Measurements from ENCODE around the gene LEP.
"Not testable (repeated sequence)": the region's sequence is repeated elsewhere in the genome, so short reads cannot be mapped to it uniquely, and the experiment has no call there.

The LEP gene

GRCh38 chr7:128265906-128266300 lies 24.8 kb downstream of the LEP start:
- H3K27ac Mint-ChIP-seq = no peak overlapping the region
- no peak overlapping the region for H3K4me3 Mint-ChIP-seq
- ATAC-seq (ENCODE audit: low read depth) = no peak
- no peak for DNase-seq (ENCODE audit: low spot score in 2 of 2)
- H3K4me1 Mint-ChIP-seq = no peaks in the 10 kb centered on the region
- peaks cover 23% of the 10 kb centered on the region for H3K27me3 Mint-ChIP-seq
- H3K36me3 Mint-ChIP-seq = no peaks in the 10 kb centered on the region
- no peaks in the 10 kb centered on the region for H3K9me3 Mint-ChIP-seq

DNA sequence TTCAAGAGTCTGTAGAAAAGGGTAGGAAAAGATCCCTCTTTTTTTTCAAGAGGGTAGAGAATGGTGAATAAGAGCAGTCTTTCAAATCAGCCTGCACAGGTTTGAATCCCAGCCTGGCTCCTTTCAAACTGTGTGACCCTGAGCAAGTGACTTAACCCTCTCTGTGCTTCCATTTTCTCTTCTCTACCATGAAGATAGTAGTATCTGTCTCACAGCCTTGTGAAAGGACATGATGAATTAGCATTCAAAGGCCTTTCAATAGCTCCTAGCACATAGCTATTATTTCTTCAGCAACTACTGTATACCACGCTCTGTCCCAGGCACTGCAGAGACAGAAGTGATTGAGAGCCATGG lies 25.4 kb downstream of the LEP start:
- Mint-ChIP-seq H3K27me3 (peaks cover 24% of the 10 kb centered on the region), H3K9me3 (no peaks in the 10 kb centered on the region), H3K27ac (no peak overlapping the region), H3K4me1 (no peaks in the 10 kb centered on the region), H3K36me3 (no peaks in the 10 kb centered on the region), H3K4me3 (no peak overlapping the region)
- ATAC-seq (ENCODE audit: low read depth) (no peak), DNase-seq (ENCODE audit: low spot score in 2 of 2) (no peak)

DNA sequence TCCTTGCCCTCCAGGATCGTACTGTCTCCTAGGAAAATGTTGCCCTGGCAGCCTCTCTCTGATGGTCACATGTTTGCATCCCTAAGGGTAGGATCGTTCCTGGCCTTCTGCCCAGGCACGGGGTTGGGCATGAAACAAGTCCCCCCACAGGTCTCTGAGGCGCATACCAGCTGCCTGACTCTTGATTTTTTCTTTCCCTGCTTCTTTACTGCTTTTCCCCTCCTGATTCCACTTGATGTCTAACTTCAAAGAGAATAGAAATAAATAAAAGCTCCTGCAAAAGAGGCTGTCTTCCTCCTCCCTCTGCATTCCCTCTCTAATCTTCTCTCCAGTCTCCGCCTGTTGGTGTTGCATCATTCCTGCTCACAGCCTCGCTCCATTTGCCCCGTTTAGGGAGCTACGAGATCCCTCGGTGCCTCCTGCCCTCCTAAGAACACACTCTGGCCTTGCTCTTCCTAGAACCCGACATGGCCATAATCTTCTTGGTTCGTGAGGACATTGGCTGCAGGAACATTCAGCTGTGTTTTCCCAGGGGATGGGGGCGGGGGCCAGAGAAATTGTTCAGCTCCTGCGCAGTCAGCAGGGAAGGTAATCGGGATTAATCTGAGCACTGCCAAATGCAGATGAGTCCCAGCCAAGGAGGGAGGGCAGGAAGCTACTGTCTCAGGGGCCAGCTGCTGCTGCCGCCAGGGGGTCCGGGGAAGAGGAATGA lies 26.0 kb downstream of the LEP start:
- Mint-ChIP-seq H3K27ac (no peak overlapping the region), H3K4me3 (no peak overlapping the region), H3K27me3 (peaks cover 22% of the 10 kb centered on the region), H3K9me3 (no peaks in the 10 kb centered on the region), H3K4me1 (no peaks in the 10 kb centered on the region), H3K36me3 (no peaks in the 10 kb centered on the region)
- DNase-seq (ENCODE audit: low spot score in 2 of 2) (no peak), ATAC-seq (ENCODE audit: low read depth) (no peak)

- H3K4me1 Mint-ChIP-seq = no peaks in the 10 kb centered on the region
- H3K4me3 Mint-ChIP-seq = no peak overlapping the region
- H3K27me3 Mint-ChIP-seq = peaks cover 24% of the 10 kb centered on the region
- H3K9me3 Mint-ChIP-seq = no peaks in the 10 kb centered on the region
- no peak for DNase-seq (ENCODE audit: low spot score in 2 of 2)
- no peak overlapping the region for H3K27ac Mint-ChIP-seq
- ATAC-seq (ENCODE audit: low read depth) = no peak
- no peaks in the 10 kb centered on the region for H3K36me3 Mint-ChIP-seq
Observed at GRCh38 chr7:128267595-128267924, 26.5 kb downstream of the LEP start.

GRCh38 chr7:128268233-128268632 lies 27.2 kb downstream of the LEP start:
- no peaks in the 10 kb centered on the region for H3K36me3 Mint-ChIP-seq
- DNase-seq (ENCODE audit: low spot score in 2 of 2) (no peak), ATAC-seq (ENCODE audit: low read depth) (no peak)
- no peaks in the 10 kb centered on the region for H3K4me1 Mint-ChIP-seq
- peaks cover 24% of the 10 kb centered on the region for H3K27me3 Mint-ChIP-seq
- no peak overlapping the region for H3K27ac Mint-ChIP-seq
- no peak overlapping the region for H3K4me3 Mint-ChIP-seq
- no peaks in the 10 kb centered on the region for H3K9me3 Mint-ChIP-seq

- ATAC-seq (ENCODE audit: low read depth) = no peak
- no peak for DNase-seq (ENCODE audit: low spot score in 2 of 2)
- Mint-ChIP-seq H3K36me3 (peaks cover 6% of the 10 kb centered on the region), H3K27me3 (peaks cover 26% of the 10 kb centered on the region), H3K9me3 (peaks cover 4% of the 10 kb centered on the region), H3K27ac (no peak overlapping the region), H3K4me3 (no peak overlapping the region), H3K4me1 (peaks cover 3% of the 10 kb centered on the region)
Observed at GRCh38 chr7:128270826-128271272, 29.8 kb downstream of the LEP start.

GRCh38 chr7:128271471-128271941 lies 30.4 kb downstream of the LEP start:
- Mint-ChIP-seq H3K27ac (no peak overlapping the region), H3K4me3 (no peak overlapping the region), H3K4me1 (peaks cover 3% of the 10 kb centered on the region), H3K36me3 (peaks cover 8% of the 10 kb centered on the region), H3K9me3 (peaks cover 6% of the 10 kb centered on the region), H3K27me3 (peaks cover 28% of the 10 kb centered on the region)
- ATAC-seq (ENCODE audit: low read depth) (no peak), DNase-seq (ENCODE audit: low spot score in 2 of 2) (no peak)

DNA sequence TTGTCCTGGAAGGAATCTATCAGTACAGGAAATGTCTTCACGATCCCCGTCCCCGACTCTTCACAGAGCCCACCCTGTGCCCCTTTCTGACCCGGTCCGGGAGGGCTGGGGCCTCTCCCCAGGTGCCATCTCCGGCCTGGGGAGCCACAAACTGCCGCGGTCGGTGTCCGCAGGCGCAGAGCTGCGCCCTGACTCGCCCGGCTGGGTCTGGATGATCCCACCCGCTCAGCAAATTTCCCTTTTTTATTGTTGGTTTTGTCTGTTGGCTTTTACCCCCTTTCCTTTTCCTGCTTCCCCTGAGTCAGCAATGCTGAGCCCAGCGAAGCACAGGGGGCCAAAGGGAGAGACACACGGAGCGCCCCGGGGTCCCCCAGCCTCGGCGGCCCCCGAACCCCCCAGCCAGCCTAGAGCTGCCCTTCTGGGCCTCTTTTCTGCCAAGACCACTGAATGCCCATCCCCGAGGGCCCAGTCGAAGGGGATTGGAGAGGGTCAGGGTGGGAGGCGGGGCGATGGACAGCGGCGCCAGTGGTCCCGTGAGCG lies 30.9 kb downstream of the LEP start:
- Mint-ChIP-seq H3K4me3 (no peak overlapping the region), H3K4me1 (peaks cover 3% of the 10 kb centered on the region), H3K36me3 (peaks cover 8% of the 10 kb centered on the region), H3K27ac (no peak overlapping the region), H3K9me3 (peaks cover 6% of the 10 kb centered on the region), H3K27me3 (peaks cover 26% of the 10 kb centered on the region)
- no peak for ATAC-seq (ENCODE audit: low read depth)
- DNase-seq (ENCODE audit: low spot score in 2 of 2) = no peak

GRCh38 chr7:128274246-128274883 lies 33.3 kb downstream of the LEP start:
- peaks cover 11% of the 10 kb centered on the region for H3K36me3 Mint-ChIP-seq
- H3K27me3 Mint-ChIP-seq = peaks cover 13% of the 10 kb centered on the region
- H3K9me3 Mint-ChIP-seq = peaks cover 8% of the 10 kb centered on the region
- peaks cover 3% of the 10 kb centered on the region for H3K4me1 Mint-ChIP-seq
- DNase-seq (ENCODE audit: low spot score in 2 of 2) (no peak), ATAC-seq (ENCODE audit: low read depth) (no peak)
- no peak overlapping the region for H3K27ac Mint-ChIP-seq
- H3K4me3 Mint-ChIP-seq = no peak overlapping the region

DNA sequence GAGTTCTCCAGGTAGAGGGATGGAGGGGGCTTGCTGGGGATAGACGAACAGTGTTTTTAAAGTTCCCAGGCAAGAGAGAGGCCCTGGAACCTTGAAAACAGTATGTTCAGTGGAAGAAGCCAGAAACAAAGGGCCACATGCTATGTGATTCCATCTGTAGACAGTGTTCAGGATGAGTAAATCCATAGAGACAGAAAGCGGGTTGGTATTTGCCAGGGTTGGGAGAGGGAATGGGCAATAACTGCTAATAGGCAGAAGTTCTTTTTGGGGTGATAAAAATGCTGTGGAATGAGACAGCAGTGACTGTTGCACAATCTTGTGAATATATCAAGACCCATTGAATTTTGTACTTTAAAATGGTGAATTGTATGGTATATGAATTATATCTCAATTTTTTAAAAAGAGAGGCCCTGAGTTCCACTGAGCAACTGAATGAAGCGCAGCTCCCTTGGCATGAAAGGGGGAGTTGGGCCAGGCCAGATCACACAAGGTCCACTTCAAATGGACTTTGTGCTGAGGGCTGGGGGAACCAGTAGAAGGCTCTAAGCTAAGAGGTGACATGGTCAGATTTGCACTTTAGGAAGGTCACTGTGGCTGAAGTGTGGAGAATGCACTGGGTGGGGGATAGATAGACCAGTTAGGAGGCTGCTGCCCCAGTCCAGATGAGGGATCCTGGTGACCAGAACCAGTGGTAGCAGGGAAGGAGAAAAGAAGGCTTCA lies 34.0 kb downstream of the LEP start:
- Mint-ChIP-seq H3K4me3 (no peak overlapping the region), H3K36me3 (peaks cover 16% of the 10 kb centered on the region), H3K27ac (no peak overlapping the region), H3K4me1 (peaks cover 3% of the 10 kb centered on the region), H3K9me3 (peaks cover 13% of the 10 kb centered on the region), H3K27me3 (peaks cover 11% of the 10 kb centered on the region)
- ATAC-seq (ENCODE audit: low read depth) (no peak), DNase-seq (ENCODE audit: low spot score in 2 of 2) (no peak)

- no peak for ATAC-seq (ENCODE audit: low read depth)
Observed at GRCh38 chr7:128275681-128276080, 34.6 kb downstream of the LEP start.

DNA sequence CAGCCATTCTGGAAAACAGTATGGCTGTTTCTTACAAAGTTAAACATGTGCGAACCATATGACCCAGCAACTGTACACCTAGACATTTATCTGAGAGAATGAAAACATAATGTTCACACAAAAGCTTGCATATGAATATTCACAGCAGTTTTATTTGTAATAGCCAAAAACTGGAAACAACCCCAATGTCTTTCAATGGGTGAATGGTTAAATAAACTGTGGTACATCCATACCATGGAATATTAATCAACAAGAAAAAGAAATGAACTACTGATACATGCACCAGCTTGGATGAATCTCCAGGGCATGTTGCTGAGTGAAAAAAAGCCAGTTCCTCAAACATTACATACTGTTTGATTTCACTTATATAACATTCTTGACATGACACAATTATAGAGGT lies 37.3 kb downstream of the LEP start:
- no peak overlapping the region for H3K27ac Mint-ChIP-seq

More at GRCh38 chr7:128275681-128276080, 34.6 kb downstream of the LEP start:
- Mint-ChIP-seq H3K9me3 (peaks cover 14% of the 10 kb centered on the region), H3K27me3 (peaks cover 10% of the 10 kb centered on the region), H3K36me3 (peaks cover 17% of the 10 kb centered on the region), H3K4me3 (no peak overlapping the region), H3K27ac (no peak overlapping the region), H3K4me1 (peaks cover 3% of the 10 kb centered on the region)
- DNase-seq (ENCODE audit: low spot score in 2 of 2) = no peak

DNA sequence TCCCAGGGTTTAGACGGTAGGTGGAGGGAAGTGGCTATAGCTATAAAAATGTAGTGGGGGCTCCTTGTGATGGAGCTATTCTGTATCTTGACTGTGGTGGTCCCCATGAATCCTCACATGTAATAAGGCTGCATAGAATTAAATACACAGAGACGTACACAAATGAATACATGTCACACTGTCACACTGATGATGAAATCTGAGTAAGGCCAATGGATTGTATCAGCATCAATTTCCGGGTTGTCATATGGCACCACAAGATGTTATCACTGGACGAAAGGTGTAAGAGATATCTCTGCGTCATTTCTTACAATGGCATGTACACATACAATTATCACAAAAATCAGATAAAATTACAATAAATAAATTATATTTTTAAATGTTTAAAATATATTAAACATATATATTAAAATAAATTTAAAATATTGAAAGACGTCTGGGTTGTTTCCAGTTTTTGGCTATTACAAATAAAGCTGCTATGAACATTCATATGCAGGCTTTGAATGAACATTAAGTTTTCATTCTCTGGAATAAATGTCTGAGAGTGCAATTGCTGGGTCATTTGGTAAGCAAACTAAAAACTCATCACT lies 38.1 kb downstream of the LEP start:
- peaks cover 20% of the 10 kb centered on the region for H3K9me3 Mint-ChIP-seq
- ATAC-seq (ENCODE audit: low read depth) (no peak), DNase-seq (ENCODE audit: low spot score in 2 of 2) (no peak)
- H3K27ac Mint-ChIP-seq = no peak overlapping the region
- peaks cover 3% of the 10 kb centered on the region for H3K4me1 Mint-ChIP-seq
- H3K4me3 Mint-ChIP-seq = no peak overlapping the region
- peaks cover 26% of the 10 kb centered on the region for H3K36me3 Mint-ChIP-seq
- H3K27me3 Mint-ChIP-seq = peaks cover 5% of the 10 kb centered on the region

More for the DNA sequence above, 37.3 kb downstream of the LEP start:
- Mint-ChIP-seq H3K27me3 (peaks cover 5% of the 10 kb centered on the region), H3K4me3 (no peak overlapping the region), H3K9me3 (peaks cover 20% of the 10 kb centered on the region), H3K36me3 (peaks cover 26% of the 10 kb centered on the region), H3K4me1 (peaks cover 3% of the 10 kb centered on the region)
- DNase-seq (ENCODE audit: low spot score in 2 of 2) (no peak), ATAC-seq (ENCODE audit: low read depth) (no peak)

DNA sequence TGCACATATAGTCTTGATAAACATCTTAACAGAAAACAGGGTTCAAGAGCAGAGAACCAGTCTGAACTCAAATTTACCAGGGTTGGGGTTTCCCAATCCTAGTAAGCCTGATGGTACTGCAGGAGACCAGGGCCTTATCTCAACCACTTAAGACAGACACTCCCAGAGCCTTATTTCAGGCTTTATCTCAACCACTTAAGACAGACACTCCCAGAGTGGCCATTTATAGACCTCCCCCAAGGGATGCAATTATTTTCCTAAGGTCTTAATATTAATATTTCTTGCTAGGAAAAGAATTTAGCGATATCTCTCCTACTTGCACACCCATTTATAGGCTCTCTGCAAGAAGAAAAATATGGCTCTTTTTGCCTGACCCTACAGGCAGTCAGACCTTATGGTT lies 39.4 kb downstream of the LEP start:
- H3K27me3 Mint-ChIP-seq; H3K4me3 Mint-ChIP-seq; H3K4me1 Mint-ChIP-seq; DNase-seq (ENCODE audit: low spot score in 2 of 2); H3K27ac Mint-ChIP-seq; ATAC-seq (ENCODE audit: low read depth): not testable (repeated sequence)
- peaks cover 29% of the 10 kb centered on the region for H3K36me3 Mint-ChIP-seq
- H3K9me3 Mint-ChIP-seq = peaks cover 18% of the 10 kb centered on the region
